GM21381 (cell line): ENCODE results near the gene DRP2.
"Not testable (repeated sequence)": the region's sequence is repeated elsewhere in the genome, so short reads cannot be mapped to it uniquely, and the experiment has no call there.

ENCODE experiments used
- ATAC-seq: cut with Tn5 transposase; IDR thresholded peaks from one replicate; pipeline ENCODE4 v1.9.1; 2021; ENCODE audit warnings: mild to moderate bottlenecking, moderate library complexity; ENCODE audit not compliant: unreplicated experiment

The DRP2 gene, protein sequence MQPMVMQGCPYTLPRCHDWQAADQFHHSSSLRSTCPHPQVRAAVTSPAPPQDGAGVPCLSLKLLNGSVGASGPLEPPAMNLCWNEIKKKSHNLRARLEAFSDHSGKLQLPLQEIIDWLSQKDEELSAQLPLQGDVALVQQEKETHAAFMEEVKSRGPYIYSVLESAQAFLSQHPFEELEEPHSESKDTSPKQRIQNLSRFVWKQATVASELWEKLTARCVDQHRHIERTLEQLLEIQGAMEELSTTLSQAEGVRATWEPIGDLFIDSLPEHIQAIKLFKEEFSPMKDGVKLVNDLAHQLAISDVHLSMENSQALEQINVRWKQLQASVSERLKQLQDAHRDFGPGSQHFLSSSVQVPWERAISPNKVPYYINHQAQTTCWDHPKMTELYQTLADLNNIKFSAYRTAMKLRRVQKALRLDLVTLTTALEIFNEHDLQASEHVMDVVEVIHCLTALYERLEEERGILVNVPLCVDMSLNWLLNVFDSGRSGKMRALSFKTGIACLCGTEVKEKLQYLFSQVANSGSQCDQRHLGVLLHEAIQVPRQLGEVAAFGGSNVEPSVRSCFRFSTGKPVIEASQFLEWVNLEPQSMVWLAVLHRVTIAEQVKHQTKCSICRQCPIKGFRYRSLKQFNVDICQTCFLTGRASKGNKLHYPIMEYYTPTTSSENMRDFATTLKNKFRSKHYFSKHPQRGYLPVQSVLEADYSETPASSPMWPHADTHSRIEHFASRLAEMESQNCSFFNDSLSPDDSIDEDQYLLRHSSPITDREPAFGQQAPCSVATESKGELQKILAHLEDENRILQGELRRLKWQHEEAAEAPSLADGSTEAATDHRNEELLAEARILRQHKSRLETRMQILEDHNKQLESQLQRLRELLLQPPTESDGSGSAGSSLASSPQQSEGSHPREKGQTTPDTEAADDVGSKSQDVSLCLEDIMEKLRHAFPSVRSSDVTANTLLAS

DNA sequence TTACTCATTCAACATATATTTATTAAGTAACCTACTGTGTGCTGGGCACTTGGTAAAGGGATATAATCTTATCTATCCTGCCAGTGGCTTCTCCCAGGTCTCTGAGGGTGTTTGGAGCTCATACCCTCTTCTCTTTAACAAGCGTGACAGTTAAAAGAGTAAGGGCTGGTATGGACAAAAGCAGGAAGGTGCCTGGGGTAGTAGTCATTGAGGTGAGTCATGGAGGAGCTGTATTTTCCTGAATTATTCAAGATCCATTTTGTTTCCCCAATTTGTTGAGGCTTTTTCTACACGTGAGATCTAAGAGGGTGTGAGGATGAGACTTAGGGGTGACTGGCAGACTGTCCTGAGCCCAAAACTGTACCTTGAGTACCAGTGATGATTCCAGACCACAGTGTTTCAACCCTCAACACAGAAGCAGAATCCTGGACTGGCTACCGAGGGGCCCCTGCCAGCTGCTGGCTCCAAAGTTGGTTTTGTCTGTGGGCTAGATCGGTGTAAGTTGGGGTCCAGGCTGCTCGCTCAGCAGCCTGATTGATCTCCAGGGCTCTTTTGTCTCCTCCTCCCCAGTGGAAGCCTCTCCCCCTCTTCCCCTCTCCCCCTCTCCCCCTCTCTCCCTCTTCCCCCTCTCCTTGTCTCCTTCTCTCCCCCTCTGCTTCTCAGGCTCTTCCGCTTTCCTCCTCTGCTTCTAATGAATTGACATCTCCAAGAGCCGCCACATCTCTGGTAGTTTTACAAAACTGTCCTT lies at the start of gene DRP2:
Gene DRP2 (plus strand): TSS at position 671 of the 748 bp plus-strand sequence. CDS start 11,862 bp downstream, outside the sequence.
- no peak for ATAC-seq

DNA sequence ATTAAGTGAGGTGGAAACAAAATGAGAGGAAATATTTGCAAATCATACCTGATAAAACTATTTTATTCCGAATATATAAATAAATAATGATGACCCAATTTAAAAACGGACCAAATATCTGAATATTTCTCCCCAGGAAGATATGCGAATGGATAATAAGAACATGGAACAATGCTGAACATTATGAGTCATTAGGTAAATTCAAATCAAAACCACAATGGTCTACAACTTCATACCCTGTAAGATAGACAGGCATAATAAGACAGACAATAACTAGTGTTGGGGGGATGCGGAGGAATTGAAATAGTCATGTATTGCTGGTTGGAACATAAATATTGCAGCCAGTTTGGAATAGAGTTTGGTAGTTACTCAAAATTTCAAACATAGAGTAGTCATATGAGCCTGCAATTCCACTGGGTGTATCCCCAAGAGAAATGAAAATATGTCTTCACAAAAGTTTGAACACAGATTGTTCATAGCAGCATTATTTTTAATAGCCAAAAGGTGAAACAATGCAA lies 47.6 kb upstream of the DRP2 start:
- ATAC-seq = no peak

DNA sequence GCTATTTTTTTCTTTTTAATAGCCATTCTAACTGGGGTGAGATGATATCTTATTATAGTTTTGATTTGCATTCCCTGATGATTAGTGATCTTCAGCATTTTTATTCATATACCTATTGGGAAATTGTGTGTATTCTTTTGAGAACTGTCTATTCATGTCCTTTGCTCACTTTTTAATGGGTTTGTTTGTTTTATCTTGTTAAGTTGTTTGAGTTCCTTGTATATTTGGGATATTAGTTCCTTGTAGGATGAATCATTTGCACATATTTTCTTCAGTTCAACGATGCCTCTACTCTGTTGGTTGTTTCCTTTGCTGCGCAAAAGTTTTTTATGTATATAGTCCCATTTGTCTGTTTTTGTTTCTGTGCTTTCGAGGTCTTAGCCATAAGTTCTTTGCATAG lies 43.1 kb upstream of the DRP2 start:
- ATAC-seq = no peak

DNA sequence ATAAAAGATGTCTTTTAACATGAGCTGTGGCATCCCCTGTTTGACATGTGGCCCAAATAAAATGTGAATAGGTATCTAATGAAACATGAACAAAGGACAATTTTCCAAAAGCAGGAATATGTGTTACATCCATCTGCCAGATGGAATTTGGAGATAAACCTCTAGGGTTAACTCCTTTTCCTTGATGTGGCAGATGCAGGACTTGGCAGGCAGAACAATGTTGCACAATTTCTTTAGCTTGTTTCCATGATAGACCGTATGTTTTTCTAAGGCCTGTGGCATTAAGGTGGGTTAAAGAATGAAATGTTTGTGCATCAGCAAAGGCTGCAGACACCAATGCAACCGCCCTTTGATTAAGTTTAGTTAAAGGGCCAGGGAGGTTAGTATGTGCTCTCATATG lies 34.7 kb upstream of the DRP2 start:
- not testable (repeated sequence) for ATAC-seq

DNA sequence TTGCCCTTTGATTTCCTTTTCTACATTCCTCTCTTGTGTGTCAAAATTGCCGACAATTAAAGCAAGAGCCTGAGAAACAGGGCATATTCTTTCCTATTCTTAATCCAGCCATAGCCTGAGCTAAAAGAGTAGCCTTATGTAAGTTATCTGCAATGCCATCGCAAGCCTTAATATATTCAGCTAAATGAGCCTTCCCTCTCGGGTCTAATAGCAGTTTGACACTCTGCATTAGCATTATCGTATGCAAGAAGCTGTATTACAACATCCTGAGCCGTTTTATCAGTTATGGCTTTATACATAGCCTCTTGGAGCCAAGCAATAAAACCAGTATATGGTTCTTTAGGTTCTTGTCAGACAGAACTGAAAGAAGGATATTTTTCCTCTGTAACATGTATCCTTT lies 31.6 kb upstream of the DRP2 start:
- not testable (repeated sequence) for ATAC-seq

DNA sequence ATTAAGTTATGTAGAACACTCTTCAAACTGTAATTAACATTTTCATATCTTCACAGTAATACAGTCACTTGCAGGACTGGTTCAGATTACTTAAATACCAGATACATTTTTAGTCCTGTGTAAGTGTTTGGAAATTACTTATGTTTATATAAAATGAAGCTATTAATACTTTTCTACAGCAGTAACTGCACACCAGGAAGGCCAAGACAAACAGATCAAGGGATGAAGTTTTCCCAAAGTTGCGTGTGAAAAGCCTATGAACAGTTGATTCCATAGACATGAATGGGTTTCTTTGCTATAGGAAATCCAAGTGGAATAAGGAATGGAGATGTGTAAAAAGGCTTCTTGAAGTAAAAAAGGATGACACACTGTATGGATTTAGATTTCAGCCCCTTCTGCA lies 28.9 kb upstream of the DRP2 start:
- no peak for ATAC-seq

DNA sequence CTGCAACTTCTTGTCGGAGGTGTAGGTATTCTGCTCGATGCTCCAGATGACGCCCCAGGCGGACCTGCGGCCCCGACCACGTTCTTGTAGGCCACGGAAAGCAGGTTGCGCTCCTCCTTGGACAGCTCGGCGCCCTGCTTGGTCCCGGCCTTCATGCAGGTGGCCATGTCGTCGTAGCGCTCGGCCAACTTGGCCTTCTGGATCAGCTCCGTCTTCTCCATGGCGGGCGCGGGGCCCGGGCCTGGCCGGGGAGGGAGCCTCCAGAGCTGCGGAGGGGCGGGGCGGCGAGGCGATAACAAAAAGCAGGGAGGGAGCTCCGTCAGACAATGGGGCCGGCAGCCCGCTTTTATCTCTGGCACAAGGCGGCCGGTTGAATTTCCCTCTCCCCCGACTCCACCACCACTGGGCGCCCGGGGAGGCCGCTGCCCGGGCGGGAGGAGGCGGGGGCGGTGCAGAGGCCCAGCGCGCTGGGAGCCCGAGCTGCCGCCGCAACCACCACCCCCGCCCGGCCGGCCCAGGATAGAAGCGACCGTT lies 28.3 kb upstream of the DRP2 start:
- no peak for ATAC-seq

DNA sequence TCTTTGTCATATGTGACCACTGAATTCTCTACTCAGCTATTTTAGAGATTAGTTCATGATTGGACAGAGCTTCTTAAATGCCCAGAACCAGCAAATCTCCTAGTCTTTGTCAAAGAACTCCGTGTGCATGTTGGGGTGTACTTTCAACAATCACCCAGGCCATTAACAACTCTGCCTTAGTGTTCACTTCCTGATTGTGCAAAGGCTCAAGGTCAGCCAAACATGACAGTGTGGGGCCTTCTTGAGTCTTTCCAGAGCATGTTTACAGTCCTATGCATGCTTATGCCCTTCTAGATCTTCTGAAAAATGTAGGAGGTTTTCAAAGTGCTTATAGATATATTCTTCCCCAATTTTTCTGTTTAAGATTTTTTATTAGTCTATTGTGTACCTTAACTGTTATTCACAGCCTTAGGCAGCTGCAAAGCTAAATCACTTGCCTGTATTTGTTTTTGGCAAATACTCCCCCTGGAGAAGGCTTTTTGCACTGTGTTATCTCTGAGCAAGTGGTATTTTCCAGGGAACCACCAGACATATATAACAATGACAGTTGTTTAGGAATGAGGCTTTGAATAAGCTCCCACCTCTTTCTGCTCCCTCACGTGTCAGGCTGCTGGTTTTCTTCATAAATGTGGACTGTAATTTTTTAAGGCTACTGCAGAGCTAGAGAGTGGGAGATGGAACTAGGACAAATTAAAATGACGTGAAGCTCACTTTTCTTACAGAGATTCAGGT lies 24.0 kb upstream of the DRP2 start:
- ATAC-seq = no peak

DNA sequence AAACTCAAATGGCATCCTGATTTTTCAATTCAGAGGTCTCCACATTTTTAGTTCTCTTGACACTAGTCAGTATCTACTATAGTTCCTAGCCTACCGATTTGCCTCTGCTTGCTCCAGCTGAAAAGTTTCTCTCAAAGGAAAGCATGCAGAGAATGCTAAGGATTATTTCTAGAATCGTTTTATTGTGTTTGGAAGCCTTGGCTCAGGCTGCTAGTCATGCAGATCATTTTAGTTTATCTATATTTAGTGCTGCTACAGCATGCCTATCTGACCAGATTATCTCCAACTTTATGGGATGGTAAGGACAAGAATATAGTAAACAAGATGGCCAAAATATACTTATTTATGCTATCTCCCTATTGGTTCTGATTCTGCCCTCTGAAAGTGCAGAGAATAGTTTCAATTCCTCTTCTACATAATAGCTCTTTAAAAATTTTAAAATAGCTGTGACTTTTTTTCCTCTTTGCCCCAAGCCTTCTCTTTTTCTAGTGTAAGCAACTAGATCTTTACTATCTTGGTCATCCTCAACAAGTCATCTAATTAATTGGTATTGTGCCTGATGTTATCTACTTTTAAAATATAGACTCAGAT lies 15.7 kb upstream of the DRP2 start:
- ATAC-seq = no peak

DNA sequence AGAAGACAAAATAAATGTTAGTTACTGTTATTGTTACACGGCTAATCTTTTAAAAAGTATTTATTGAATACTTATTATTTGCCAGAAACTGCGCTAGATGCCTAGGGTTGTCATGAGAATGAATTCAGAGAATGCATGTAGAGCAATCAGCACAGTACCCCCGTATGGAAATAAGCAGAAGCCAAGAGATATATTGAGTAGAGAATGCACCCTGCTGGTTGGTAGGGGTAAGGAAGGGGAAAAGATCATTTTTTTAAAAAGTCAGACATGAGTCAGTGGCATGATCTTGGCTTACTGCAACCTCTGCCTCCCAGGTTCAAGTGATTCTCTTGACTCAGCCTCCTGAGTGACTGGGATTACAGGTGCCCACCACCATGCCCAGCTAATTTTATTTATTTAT lies 13.1 kb upstream of the DRP2 start:
- ATAC-seq = no peak

DNA sequence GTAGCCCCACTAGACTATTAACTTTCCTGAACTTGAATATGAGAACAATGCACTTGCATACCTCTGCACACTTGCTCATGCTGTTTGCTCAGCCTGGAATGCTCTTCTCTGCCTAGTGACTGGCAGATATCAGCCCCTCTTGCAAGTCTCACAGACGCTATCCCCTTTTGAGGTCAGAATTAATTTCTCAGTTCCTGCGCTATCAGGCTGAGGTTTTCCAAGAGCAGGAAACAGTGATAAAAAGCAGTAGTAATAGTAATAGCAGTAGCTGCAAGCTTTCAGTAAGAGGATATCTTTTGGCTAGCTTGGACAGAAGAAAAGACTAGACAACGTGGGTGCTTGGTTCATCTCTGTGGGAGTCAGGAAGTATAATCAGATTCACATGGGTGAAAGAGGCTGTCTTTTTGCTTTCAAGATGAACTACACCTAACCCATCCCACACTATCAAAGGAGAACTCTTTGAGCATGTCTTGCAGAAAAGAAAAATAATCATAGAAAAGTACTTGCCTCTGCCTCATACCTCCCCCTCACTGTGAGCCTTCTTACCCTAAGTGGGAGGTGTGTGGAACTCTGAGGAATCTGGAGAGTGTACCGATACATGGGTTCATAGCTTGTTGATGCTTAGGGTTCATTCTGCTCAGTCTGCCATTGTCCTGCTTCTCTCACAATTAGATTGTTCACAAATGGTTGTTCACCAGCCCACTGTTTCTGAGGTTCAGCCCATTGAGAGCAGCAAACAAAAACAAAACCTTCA lies 11.3 kb upstream of the DRP2 start:
- ATAC-seq = no peak

DNA sequence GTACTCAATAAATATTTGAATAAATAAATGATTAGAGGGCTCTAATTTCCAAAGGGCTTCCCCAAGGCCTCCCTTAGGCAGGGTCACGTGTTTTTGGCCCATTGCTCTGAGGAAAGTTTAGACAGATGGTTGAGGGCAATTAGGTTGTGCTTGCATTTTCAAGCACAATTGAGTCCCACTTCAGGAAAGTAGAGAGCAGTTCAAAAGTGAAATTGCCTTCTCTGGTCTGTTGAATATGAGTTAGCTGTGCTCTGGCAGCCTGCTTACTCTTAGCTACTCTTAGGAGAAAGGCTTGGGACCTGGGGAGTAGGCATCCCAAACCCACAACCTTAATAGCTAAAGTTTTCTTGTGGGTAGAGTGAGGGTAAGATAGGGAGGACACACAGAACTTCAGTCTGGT lies 9.0 kb upstream of the DRP2 start:
- ATAC-seq = no peak

DNA sequence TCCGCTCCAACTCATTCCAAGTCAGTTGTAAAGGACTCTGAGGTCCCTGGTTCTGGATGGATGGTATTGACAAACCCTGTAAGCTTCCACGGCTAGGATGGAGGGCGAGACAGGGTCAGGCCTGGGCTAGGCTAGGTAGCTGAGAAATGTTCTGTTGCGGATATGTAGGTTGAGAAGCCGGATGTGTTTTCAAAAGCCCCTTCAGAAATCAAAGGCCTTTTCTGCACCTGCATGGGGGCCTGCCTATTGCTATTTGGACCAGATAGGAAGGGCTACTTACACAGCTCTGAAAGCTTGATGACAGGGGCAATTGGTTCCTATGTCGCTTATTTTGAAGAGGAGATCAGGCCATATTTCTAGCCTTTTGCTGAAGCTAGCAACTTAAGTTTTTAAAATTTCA lies 1.9 kb upstream of the DRP2 start:
- ATAC-seq = no peak

DNA sequence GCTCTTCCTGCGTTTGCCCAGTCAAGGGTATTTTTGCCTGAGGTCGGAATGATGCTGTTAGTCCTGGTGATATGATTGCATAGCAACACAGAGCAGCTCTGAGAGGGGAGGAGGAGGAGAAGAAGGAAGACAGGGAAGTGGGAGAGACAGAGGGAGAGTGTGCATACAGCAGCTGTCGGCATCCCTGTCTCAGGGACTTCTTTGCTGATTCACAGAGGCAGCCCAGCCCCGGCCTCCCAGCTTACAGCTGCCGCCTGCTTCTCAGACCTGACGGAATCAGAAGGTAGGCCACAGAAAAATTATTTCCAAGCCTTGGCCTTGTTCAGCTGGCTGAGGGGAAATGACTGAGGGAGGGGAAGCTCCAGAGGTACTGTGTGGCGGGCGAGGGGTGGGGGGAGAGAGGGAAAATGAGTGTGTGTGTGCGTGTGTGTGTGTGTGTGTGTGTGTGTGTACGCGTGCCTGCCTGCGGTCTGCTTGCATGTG lies 319 bp downstream of the DRP2 start:
- no peak for ATAC-seq

DNA sequence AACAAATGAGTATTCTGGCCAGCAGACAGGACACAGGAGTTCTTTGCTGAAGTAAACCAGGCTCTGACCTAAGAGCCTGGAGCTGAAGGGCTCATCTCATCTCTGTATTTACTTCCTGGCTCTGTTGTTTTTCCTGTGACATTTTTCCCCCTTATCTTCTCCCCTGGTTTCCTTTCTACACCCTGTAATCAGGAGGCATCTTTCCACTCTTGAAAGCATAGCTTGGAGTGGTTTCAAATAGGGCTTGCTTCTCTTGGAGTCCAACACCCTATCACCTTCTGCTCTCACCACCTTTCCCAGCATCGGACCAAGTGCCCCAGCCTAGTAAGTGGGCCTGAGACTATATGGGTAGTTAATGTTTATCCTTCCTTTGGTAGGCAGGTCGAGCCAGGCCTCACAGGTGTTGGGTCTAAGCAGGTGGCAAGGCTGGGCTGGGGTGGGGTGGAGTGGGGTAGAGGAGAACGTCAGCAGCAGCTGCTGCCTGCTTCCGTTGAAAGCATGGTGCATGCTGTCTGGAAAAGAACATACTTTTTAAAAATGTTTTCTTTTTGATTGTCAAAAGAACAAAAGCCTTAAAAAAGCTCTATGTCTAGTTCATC lies 1.2 kb downstream of the DRP2 start:
- ATAC-seq = no peak

DNA sequence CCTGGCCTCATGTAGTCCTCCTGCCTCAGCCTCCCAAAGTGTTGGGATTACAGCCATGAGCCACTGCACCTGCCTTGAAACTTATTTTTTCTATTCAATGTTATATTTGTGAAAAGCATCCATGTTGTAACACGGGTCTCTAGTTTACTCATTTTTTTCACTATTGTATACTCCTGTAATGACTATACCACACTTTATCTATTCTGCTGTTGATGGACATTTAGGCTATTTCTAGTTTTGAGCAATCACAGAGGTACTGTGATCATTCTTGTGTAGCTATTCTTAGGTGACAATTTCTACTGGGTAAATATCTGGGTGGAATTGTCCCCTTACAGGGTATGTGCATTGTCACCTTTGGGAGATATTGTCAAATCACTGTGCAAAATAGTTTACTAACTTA lies 3.6 kb downstream of the DRP2 start:
- ATAC-seq = no peak

DNA sequence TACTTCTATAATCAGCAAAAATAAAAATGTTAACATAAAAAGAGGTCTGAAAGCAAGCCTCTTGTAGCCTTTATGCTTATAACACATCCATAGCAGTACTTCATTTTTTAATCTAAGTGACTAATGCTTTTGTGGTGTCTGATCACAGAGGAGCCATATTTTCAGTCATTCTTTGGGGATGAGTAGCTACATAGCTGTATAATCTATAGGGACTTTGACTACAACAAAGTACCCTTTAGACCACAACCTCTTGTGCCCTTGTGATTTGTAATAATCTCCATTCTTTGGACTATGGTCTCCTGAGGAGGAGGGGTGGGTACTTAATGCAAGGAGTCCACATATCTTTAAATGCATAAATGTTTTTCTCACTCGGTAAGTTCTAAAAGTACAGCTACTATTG lies 9.6 kb downstream of the DRP2 start:
- ATAC-seq = no peak

DNA sequence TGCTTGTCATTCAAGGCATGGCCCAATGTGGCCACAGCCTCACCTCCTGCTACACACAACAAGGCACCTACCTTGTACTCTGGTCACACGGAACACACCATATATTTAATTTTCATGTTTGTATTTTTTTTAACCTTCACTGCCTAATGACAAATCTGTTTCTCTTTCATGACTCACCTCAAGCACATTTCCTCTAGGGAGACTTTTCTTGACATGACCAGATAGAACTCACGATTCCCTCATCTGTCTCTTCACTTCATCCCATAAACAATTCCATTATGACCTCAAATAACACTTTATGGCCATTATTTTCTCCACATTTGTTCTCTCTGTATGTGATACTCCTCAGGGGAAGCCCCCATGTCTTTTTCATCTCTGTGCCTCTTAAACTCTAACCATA lies 11.1 kb downstream of the DRP2 start:
- no peak for ATAC-seq
